Frontal cortex (tissue), 4 donors: Measurements from ENCODE around the gene C16orf87. TPM values are rescaled to one million over a fixed set of nuclear protein-coding genes. Genes with fewer than 3 reads are reported as not detected.
A peak's percentile ranks its signal among the peaks of the same experiment; 100 is the strongest.

Source experiments
- DNase-seq, 2 donors: peaks; one replicate each; pipeline ENCODE4 v3.0.0; 2012; ENCODE audit warnings: low spot score in 2 of 2
- FAIRE-seq: peaks from 2 replicates; lab custom pipeline; 2012; peaks lifted over from hg19 to GRCh38; lab: Jason Lieb, UNC
- total RNA-seq: library from RNA; depleted of rRNA; stranded (reverse); fragments of >200 nt; gene quantifications from one replicate; pipeline ENCODE4 v1.2.3, GENCODE V29; 2014
- donor health status: control.
- donor health status: control.
- donor health status: control.

The C16orf87 gene
- total RNA-seq, 1 donor from 2014 or later: 40.8 TPM

GRCh38 chr16:46845952-46846351, 15.0 kb upstream of the C16orf87 start:
- DNase-seq (no peak), FAIRE-seq (no peak)

- DNase-seq (no peak), FAIRE-seq (no peak)
Measured at GRCh38 chr16:46844771-46845170, 13.8 kb upstream of the C16orf87 start.

- DNase-seq: no peak
- FAIRE-seq: no peak
Measured at GRCh38 chr16:46843898-46844642, 13.1 kb upstream of the C16orf87 start.

- FAIRE-seq (no peak), DNase-seq (no peak)
Measured at GRCh38 chr16:46842192-46842895, 11.4 kb upstream of the C16orf87 start.

GRCh38 chr16:46839986-46840443, 9.0 kb upstream of the C16orf87 start:
- DNase-seq: no peak
- no peak for FAIRE-seq

GRCh38 chr16:46836534-46837530, 5.9 kb upstream of the C16orf87 start:
- FAIRE-seq: no peak

GRCh38 chr16:46833460-46833800, 2.5 kb upstream of the C16orf87 start:
- no peak for FAIRE-seq

More at GRCh38 chr16:46836534-46837530, 5.9 kb upstream of the C16orf87 start:
- DNase-seq: no peak

GRCh38 chr16:46832757-46833459, 1.9 kb upstream of the C16orf87 start:
- FAIRE-seq (no peak), DNase-seq (no peak)

More at GRCh38 chr16:46833460-46833800, 2.5 kb upstream of the C16orf87 start:
- DNase-seq: no peak

GRCh38 chr16:46830417-46830901, 521 bp downstream of the C16orf87 start:
- peak in 1 of 2 donors; percentile 25 for DNase-seq
- no peak for FAIRE-seq

GRCh38 chr16:46828943-46829342, 2.0 kb downstream of the C16orf87 start:
- no peak for DNase-seq
- FAIRE-seq: no peak

- FAIRE-seq (no peak), DNase-seq (no peak)
Measured at GRCh38 chr16:46828292-46828691, 2.7 kb downstream of the C16orf87 start.

- DNase-seq: no peak
- FAIRE-seq: no peak
Measured at GRCh38 chr16:46826631-46827030, 4.3 kb downstream of the C16orf87 start.

- no peak for FAIRE-seq
Measured at GRCh38 chr16:46822270-46822669, 8.7 kb downstream of the C16orf87 start.

GRCh38 chr16:46817961-46818360, 13.0 kb downstream of the C16orf87 start:
- DNase-seq: no peak
- FAIRE-seq: no peak

More at GRCh38 chr16:46822270-46822669, 8.7 kb downstream of the C16orf87 start:
- DNase-seq: no peak

GRCh38 chr16:46814790-46815189, 16.2 kb downstream of the C16orf87 start:
- DNase-seq (no peak), FAIRE-seq (no peak)

- no peak for DNase-seq
- no peak for FAIRE-seq
Measured at GRCh38 chr16:46813611-46814010, 17.4 kb downstream of the C16orf87 start.

GRCh38 chr16:46812781-46813540, 18.0 kb downstream of the C16orf87 start:
- no peak for FAIRE-seq
- DNase-seq: no peak

GRCh38 chr16:46811682-46812081, 19.3 kb downstream of the C16orf87 start:
- no peak for FAIRE-seq
- DNase-seq: no peak

GRCh38 chr16:46808997-46809396, 22.0 kb downstream of the C16orf87 start:
- DNase-seq: no peak
- FAIRE-seq: no peak
